Hippocampal formation (tissue), 2 donors: Measurements from ENCODE around the gene ORM2.
"Not testable (repeated sequence)": the region's sequence is repeated elsewhere in the genome, so short reads cannot be mapped to it uniquely, and the experiment has no call there.

Experiments used
- DNase-seq, 2 donors: peaks; one replicate each; lab custom pipeline; 2025; lab: John Stamatoyannopoulos, UW

ORM2 gene

DNA sequence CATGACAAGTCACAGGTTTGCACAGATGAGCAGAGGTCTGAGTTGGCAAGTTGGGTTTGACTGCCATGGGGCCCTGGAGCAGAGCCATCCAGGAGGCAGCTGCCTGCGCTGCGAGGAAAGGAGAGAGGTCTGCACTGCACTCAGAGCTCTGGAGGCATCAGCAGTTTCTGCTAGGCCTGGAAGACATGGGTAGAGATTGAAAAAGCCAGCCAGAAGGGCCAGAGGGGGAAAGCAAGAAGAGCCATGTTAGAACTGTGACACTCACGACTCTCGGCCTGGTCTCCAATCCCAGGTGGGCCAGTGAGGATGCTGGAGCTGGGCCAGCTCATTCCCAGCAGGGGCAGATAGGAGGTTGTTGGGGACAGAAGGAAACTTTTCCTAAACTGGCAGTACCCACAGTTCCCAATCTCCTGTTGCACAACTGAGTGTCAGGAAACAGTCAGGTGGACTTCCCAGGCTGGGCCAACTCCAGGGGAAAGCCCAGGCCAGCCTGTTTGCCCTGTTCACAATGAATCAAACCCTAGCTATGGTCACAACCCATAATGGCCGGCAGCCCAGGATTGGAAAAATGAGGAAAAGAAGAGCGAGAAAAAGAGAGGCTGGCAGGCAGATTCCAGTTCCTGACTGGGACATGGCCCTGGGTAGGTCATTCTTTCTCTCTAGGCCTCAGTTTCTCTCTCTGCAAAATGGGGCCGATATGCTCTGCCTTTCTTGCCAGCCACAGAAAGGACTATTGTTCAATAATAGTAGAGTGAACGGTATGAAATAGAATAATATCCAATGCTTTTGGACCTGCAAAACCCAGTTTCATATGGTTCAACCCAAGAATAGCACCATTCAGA, 14.6 kb upstream of the ORM2 start:
- DNase-seq: no peak

DNA sequence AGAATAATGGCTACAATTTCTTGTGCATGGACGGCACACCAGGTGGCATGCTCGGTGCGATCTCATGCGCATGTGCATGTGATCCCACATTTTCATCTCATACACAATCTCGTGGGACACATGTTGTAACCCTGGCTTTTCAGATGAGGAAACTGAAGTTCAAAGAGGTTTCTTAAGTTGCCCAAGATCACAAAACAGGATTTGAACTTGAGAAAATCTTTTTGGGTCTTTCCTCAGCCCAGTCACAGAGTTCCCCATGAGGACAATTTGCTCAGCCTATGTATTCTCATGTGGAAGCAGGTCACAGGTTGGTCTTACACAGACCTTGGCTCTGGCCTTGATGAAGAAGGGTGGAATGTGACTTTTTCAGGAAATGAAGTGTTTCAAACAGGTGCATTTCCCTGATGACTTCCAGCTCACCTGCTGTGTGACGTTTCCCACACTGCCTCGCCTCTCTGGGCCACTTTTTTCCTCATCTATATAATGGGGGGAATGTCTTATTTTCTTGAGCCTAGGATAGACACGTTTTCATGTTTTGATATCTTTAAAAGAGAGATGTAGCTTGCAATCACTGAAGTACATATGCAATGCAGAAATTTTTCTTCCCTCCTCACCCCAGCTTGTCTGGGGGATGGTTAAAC, 13.8 kb upstream of the ORM2 start:
- DNase-seq: no peak

DNA sequence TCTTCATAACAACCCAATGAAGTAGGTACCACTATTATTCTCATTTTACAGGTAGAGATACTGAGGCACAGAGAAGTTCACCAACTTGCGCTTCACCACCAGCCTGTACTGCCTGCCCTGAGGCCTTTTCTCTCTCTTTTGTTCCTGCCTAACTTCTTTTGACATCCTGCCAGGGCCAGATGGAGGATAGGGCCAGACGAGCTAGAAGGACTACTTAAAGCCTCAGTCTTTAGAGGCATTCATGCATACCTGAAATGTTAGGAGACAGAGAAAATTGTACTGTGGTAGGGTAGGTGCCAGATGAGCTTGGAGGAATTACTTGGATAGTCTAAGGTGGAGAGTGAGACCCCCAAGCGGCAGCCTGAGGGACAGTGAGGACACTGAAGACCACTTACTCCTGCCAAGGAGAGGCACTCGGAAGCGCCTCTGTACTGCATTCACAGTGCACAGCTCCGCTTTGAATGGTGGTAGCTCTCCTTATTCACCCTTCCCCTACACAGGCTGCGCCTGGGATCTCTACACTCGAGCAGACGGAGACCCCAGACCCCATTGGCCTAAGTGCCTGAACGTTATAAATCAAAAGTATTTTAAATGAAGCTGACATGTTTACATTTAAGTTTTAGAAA, 13.0 kb upstream of the ORM2 start:
- no peak for DNase-seq

GRCh38 chr9:114317665-114318357, 11.9 kb upstream of the ORM2 start:
- no peak for DNase-seq

DNA sequence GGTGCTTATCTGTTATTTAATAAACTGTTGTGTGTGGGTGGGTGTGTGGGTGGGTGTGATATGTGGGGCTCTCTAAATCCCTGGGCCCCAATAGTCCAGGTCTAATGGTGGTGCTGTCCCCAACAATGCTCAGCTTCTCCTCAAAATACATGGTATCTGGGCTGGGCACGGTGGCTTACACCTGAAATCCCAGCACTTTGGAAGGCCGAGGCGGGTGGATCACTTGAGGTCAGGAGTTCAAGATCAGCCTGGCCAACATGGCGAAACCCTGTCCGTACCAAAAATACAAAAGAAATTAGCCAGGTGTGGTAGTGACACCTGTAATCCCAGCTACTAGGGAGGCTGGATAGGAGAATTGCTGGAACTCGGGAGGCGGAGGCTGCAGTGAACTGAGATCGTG, 11.3 kb upstream of the ORM2 start:
- DNase-seq: no peak

DNA sequence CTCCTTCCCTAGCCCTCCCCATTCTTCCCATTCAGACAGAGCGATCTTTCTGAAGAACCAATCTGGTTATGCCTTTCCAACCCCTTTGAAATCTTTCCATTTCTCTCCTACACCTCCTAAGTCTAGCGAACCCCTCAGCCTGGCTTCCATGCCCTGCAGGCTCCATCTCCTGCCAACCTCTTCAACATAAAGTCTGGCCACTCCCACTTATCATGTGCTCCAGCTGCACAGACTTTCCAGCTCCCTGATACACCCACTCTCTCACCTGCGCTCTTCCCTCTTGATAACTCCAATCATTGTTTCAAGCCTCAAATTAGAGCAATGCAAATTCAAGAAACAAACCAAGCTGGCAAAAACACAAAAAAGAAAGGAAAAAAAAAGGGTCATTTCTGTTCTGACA, 10.5 kb upstream of the ORM2 start:
- DNase-seq: no peak

- not testable (repeated sequence) for DNase-seq
Observed at GRCh38 chr9:114320710-114321109, 9.0 kb upstream of the ORM2 start.

DNA sequence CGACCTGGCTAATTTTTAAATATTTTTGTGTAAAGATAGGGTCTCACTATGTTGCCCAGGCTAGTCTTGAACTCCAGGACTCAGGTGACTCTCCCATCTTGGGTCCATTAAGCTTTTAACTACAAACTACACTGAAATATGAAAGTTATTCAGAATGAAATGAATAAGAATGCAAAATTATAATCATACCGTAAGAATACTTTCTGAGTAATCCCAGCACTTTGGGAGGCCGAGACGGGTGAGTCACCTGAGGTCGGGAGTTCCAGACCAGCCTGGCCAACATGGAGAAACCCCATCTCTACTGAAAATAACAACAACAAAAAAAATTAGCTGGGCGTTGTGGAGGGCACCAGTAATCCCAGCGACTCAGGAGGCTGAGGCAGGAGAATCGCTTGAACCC, 7.9 kb upstream of the ORM2 start:
- DNase-seq: no peak

DNA sequence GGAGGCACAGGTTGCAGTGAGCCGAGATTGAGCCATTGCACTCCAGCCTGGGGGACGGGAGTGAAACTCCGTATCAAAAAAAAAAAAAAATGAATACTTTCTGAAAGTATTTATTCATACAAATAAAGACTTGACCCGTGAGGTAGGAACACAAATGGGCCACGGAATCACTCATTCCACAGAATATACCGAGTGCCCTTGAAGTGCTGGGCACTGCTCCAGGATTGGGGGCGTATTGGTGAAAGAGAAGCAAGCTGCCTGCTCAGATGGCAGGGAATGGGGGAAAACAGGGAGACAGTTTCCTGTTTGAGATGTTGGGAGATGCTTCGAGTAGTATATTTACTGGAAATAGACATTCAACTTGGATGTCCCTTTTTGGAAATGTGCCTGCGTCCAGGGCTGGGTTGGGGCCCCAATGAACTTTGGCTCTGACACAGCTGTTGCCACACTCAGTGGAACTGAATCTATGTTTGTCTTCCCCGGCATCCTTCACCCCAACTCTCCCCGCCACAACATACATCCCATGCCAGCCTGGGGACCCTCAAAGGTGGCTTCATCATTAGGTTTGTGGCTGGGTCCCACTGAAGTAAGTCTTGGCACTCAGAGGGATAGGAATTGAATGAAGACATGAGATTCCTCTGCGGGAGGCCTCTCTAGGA, 7.4 kb upstream of the ORM2 start:
- DNase-seq: not testable (repeated sequence)

- DNase-seq: not testable (repeated sequence)
Observed at GRCh38 chr9:114322831-114323531, 6.7 kb upstream of the ORM2 start, which contains the start of gene ORM1. TSS of gene ORM1 (plus strand) at chr9:114323098. CDS start at chr9:114323134, 36 bp downstream.

DNA sequence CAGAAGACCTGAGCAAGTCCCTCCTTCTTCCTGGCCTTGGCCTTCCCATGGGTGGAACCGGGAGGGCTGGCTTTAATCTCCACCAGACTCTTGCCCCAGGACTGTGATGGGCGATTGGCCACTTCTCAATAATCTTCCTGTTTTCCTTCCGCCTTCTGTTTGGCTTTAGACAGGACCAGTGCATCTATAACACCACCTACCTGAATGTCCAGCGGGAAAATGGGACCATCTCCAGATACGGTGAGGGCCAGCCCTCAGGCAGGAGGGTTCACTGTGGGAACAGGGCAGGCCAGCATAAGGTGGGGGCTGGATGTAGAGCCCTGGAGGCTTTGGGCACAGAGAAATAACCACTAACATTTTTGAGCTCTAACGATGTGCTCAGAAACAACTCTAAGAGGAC, 5.8 kb upstream of the ORM2 start:
- not testable (repeated sequence) for DNase-seq

GRCh38 chr9:114324492-114324891, 5.2 kb upstream of the ORM2 start:
- no peak for DNase-seq

- not testable (repeated sequence) for DNase-seq
Observed at GRCh38 chr9:114324965-114325364, 4.7 kb upstream of the ORM2 start.

DNA sequence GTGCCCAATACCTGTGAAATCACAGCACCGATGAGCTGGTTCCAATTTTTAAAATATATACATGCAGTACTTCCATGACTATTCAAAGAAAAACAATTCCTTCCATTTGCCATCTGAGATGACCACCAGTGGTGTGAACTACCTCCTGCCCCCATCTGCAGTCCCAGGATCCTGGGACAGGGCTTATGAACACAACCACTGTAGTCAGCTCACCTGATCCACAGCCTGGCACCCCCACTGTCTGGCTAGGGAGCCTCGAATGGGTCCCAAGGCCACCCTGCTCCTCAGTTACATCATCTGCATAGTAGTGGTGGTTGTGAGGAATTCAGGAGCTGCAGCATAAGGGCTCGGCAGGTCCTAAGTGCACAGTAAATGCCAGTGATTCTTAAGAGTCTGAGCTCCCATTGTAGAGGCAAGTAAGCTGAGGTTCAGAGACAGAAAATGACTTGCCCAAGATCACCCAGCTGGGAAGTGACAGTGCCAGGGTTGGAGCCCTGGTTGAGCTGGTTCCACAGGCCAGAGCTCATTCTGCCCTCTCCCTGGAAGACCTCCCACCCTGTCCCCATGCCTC, 3.9 kb upstream of the ORM2 start:
- DNase-seq: not testable (repeated sequence)

GRCh38 chr9:114327749-114328148, 1.9 kb upstream of the ORM2 start:
- no peak for DNase-seq

DNA sequence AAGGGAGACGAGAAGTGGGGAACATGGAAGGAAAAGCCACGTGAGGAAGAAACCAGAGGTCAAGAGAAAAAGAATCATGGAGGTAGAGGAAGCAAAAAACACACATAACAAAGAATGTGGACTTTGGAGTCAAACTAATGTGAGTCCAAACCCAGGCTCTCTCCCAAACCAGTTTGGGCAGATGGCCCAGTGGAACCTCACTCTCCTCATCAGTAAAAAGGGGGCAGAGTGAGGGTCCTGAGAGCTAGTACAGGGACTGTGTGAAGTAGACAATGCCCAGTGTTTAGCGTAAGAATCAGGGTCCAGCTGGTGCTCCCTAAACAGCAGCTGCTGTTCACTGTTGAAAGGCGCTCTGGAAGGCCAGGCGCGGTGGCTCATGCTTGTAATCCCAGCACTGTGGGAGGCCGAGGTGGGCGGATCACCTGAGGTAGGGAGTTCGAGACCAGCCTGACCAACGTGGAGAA, 1.3 kb upstream of the ORM2 start:
- not testable (repeated sequence) for DNase-seq

GRCh38 chr9:114328937-114329624, 588 bp upstream of the ORM2 start:
- not testable (repeated sequence) for DNase-seq

DNA sequence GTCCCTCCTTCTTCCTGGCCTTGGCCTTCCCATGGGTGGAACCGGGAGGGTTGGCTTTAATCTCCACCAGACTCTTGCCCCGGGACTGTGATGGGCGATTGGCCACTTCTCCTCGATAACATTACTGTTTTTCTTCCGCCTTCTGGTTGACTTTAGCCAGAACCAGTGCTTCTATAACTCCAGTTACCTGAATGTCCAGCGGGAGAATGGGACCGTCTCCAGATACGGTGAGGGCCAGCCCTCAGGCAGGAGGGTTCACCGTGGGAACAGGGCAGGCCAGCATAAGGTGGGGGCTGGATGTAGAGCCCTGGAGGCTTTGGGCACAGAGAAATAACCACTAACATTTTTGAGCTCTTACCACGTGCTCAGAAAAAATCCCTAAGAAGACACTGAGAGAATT, 967 bp downstream of the ORM2 start:
- DNase-seq: no peak

GRCh38 chr9:114331229-114332195, 1.8 kb downstream of the ORM2 start:
- DNase-seq: not testable (repeated sequence)
